Measurements from ENCODE around the gene ABCA13. TPM values are rescaled to one million over a fixed set of nuclear protein-coding genes. Genes with fewer than 3 reads are reported as not detected.

The ABCA13 gene
- total RNA-seq, 1 donor = 4.3 TPM

- DNase-seq (ENCODE audit: low read depth in 2 of 3, low spot score in 2 of 3) = no peak
These were observed 520.5 kb downstream of the ABCA13 start for GRCh38 chr7:48691788-48692187.

Other genes starting within 250 kb of the ABCA13 start
- under 0.01 TPM for gene PKD1L1, start 223.0 kb upstream of the ABCA13 start, total RNA-seq
- gene HUS1, start 191.8 kb upstream of the ABCA13 start, total RNA-seq = 12.9 TPM
- gene SUN3, start 142.4 kb upstream of the ABCA13 start, total RNA-seq = not detected
- gene C7orf57, start 135.9 kb upstream of the ABCA13 start, total RNA-seq = 0.27 TPM
- gene UPP1, start 82.2 kb upstream of the ABCA13 start, total RNA-seq = 2.2 TPM